B cell (primary cell): ENCODE results near the gene OSCAR.

ENCODE experiments used
- EZH2 ChIP-seq: IDR thresholded peaks from 2 replicates; pipeline ENCODE4 v1.6.1; 2012; ENCODE audit warnings: borderline replicate concordance, low read depth, mild to moderate bottlenecking, moderate library complexity, low read length; ENCODE audit not compliant: insufficient read depth, poor library complexity, severe bottlenecking
- TF ChIP-seq, protein P1 (sequence below): fragments of 200-600 bp; IDR thresholded peaks from one replicate; pipeline ENCODE4 v1.8.0; 2022; ENCODE audit warnings: antibody characterized with exemption, mild to moderate bottlenecking

- TF ChIP-seq, protein P1, sequence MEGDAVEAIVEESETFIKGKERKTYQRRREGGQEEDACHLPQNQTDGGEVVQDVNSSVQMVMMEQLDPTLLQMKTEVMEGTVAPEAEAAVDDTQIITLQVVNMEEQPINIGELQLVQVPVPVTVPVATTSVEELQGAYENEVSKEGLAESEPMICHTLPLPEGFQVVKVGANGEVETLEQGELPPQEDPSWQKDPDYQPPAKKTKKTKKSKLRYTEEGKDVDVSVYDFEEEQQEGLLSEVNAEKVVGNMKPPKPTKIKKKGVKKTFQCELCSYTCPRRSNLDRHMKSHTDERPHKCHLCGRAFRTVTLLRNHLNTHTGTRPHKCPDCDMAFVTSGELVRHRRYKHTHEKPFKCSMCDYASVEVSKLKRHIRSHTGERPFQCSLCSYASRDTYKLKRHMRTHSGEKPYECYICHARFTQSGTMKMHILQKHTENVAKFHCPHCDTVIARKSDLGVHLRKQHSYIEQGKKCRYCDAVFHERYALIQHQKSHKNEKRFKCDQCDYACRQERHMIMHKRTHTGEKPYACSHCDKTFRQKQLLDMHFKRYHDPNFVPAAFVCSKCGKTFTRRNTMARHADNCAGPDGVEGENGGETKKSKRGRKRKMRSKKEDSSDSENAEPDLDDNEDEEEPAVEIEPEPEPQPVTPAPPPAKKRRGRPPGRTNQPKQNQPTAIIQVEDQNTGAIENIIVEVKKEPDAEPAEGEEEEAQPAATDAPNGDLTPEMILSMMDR, result no peak
- no peak for TF ChIP-seq EZH2
Observed at GRCh38 chr19:54133957-54134590, 33.5 kb upstream of the OSCAR start.
